Mesenchymal stem cell (in vitro differentiated cells and primary cell): ENCODE measurements around the gene SMIM8.

Experiments used
- DNase-seq: peaks from one replicate; pipeline ENCODE4 v3.0.0-alpha.2; 2013
- H2AFZ ChIP-seq: one replicate; pipeline ENCODE4 v1.6.1; 2013; ENCODE audit warnings: low read depth, mild to moderate bottlenecking, control low read depth, inconsistent platforms, low read length, moderate library complexity
- H2AK5ac ChIP-seq: 2 replicates; pipeline ENCODE4 v1.6.1; 2013; ENCODE audit warnings: low read length, moderate library complexity, mild to moderate bottlenecking, inconsistent platforms; ENCODE audit not compliant: severe bottlenecking
- H2BK120ac ChIP-seq: one replicate; pipeline ENCODE4 v1.6.1; 2013; ENCODE audit warnings: low read depth, mild to moderate bottlenecking, inconsistent platforms, low read length, moderate library complexity
- H2BK12ac ChIP-seq, 2 experiments: one replicate each; pipeline ENCODE4 v1.6.1; 2013; ENCODE audit warnings: inconsistent platforms in 2 of 2, low read length in 2 of 2, mild to moderate bottlenecking in 2 of 2, moderate library complexity in 2 of 2, control low read depth in 1 of 2
- H2BK15ac ChIP-seq: one replicate; pipeline ENCODE4 v1.6.1; 2013; ENCODE audit warnings: mild to moderate bottlenecking, low read depth, inconsistent platforms; ENCODE audit not compliant: poor library complexity, severe bottlenecking
- H2BK5ac ChIP-seq: 2 replicates; pipeline ENCODE4 v1.6.1; 2013; ENCODE audit warnings: low read depth, mild to moderate bottlenecking, low read length, control low read depth, inconsistent platforms; ENCODE audit not compliant: poor library complexity, severe bottlenecking
- H3K14ac ChIP-seq, 2 experiments: one replicate each; pipeline ENCODE4 v1.6.1; 2013; ENCODE audit warnings: inconsistent platforms in 2 of 2, low read length in 2 of 2, control low read depth in 1 of 2, mild to moderate bottlenecking in 1 of 2, moderate library complexity in 1 of 2
- H3K18ac ChIP-seq, 2 experiments: one replicate each; pipeline ENCODE4 v1.6.1; 2013; ENCODE audit warnings: inconsistent platforms in 2 of 2, low read length in 2 of 2, control low read depth in 1 of 2, low read depth in 1 of 2, mild to moderate bottlenecking in 1 of 2
- H3K23ac ChIP-seq, 2 experiments: one replicate each; pipeline ENCODE4 v1.6.1; 2013; ENCODE audit warnings: inconsistent platforms in 2 of 2, low read length in 2 of 2, mild to moderate bottlenecking in 2 of 2, moderate library complexity in 2 of 2, control low read depth in 1 of 2
- H3K27ac ChIP-seq: 2 replicates; pipeline ENCODE4 v1.5.1; 2013; ENCODE audit warnings: mild to moderate bottlenecking, moderate library complexity, low read length, control low read depth, inconsistent platforms; ENCODE audit not compliant: poor library complexity, severe bottlenecking
- H3K27me3 ChIP-seq, 2 experiments: 2 replicates each; pipeline versions ENCODE4 v1.6.1 to v1.7.0; 2013; ENCODE audit warnings: low read length in 2 of 2, mild to moderate bottlenecking in 2 of 2, moderate library complexity in 2 of 2, control low read depth in 1 of 2, inconsistent platforms in 1 of 2; ENCODE audit not compliant: control insufficient read depth in 1 of 2, insufficient read depth in 1 of 2
- H3K36me3 ChIP-seq, 2 experiments: 2 replicates each; pipeline versions ENCODE4 v1.6.1 to v1.7.0; 2013; ENCODE audit warnings: low read length in 2 of 2, control low read depth in 1 of 2, inconsistent platforms in 1 of 2, low read depth in 1 of 2, mild to moderate bottlenecking in 1 of 2; ENCODE audit not compliant: insufficient read depth in 2 of 2, control insufficient read depth in 1 of 2
- H3K4ac ChIP-seq, 2 experiments: one replicate each; pipeline ENCODE4 v1.6.1; 2013; ENCODE audit warnings: inconsistent platforms in 2 of 2, low read length in 2 of 2, mild to moderate bottlenecking in 2 of 2, moderate library complexity in 2 of 2, control low read depth in 1 of 2, low read depth in 1 of 2
- H3K4me1 ChIP-seq: 2 replicates; pipeline ENCODE4 v1.6.1; 2013; ENCODE audit warnings: low read depth, low read length, control low read depth; ENCODE audit not compliant: control insufficient read depth, insufficient read depth
- H3K4me2 ChIP-seq: 2 replicates; pipeline ENCODE4 v1.6.1; 2013; ENCODE audit warnings: low read length, mild to moderate bottlenecking, inconsistent platforms; ENCODE audit not compliant: poor library complexity, severe bottlenecking
- H3K4me3 ChIP-seq, 2 experiments: 2 replicates each; pipeline versions ENCODE4 v1.5.1 to v1.7.0; 2013; ENCODE audit warnings: low read length in 2 of 2, mild to moderate bottlenecking in 2 of 2, control low read depth in 1 of 2, low read depth in 1 of 2; ENCODE audit not compliant: insufficient read depth in 1 of 2
- H3K79me1 ChIP-seq: replicated peaks from 2 replicates; pipeline ENCODE4 v1.6.1; 2013; ENCODE audit warnings: mild to moderate bottlenecking, control low read depth, low read length, inconsistent platforms; ENCODE audit not compliant: poor library complexity, severe bottlenecking
- H3K9ac ChIP-seq: 2 replicates; pipeline ENCODE4 v1.7.0; 2013; ENCODE audit warnings: mild to moderate bottlenecking, low read length, moderate library complexity
- H3K9me3 ChIP-seq: 2 replicates; pipeline ENCODE4 v1.7.0; 2013; ENCODE audit warnings: mild to moderate bottlenecking, low read length; ENCODE audit not compliant: control insufficient read depth
- H4K8ac ChIP-seq: one replicate; pipeline ENCODE4 v1.6.1; 2013; ENCODE audit warnings: inconsistent platforms, mild to moderate bottlenecking, low read length, moderate library complexity
- H4K91ac ChIP-seq: one replicate; pipeline ENCODE4 v1.6.1; 2013; ENCODE audit warnings: mild to moderate bottlenecking, low read length, inconsistent platforms
- WGBS: methylation state at CpG from one replicate; pipeline ENCODE4 v1.1.7; 2013; ENCODE audit warnings: mixed read lengths; 5-methylcytosine and 5-hydroxymethylcytosine counted together

Gene SMIM8

DNA sequence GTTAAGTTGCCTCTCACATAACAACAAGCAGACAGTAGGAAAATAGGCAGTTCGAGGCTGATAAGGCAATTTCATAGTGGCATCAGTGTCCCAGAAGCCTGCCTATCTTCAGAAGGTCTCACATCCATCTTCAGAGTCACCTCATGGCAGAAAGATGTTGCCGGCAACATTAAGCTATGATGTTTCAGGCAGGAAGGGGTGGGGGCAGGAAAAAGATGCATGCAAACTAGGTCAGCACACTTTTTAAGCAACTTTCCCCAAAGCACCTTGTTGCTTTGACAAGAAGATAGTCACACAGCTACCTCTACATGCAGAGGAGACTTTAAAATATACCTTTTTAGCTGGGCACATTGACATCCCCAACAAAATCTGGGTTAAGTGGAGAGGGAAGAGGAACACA lies 43.2 kb upstream of the SMIM8 start:
- Histone ChIP-seq H3K23ac (no peak overlapping the region), H2BK120ac (no peak overlapping the region)
- 77% methylated on average over 2 of the region's 2 CpGs for WGBS

GRCh38 chr6:87281426-87281825 lies 41.0 kb upstream of the SMIM8 start:
- no peak overlapping the region for H3K23ac ChIP-seq
- H2BK5ac ChIP-seq, result no peak overlapping the region
- H2AFZ ChIP-seq, result no peak overlapping the region
- H3K4me2 ChIP-seq, result no peak overlapping the region
- no peak overlapping the region for H2AK5ac ChIP-seq
- no peak overlapping the region for H3K4me3 ChIP-seq
- H3K4ac ChIP-seq, result no peak overlapping the region
- no peaks in the 10 kb centered on the region for H3K9me3 ChIP-seq
- H3K27ac ChIP-seq, result no peak overlapping the region
- no peaks in the 10 kb centered on the region for H3K27me3 ChIP-seq
- no peak overlapping the region for H3K18ac ChIP-seq
- no peak overlapping the region for H4K8ac ChIP-seq
- DNase-seq, result peak; percentile 21
- WGBS, result 68% methylated on average over 1 of the region's 1 CpG
- no peaks in the 10 kb centered on the region for H3K36me3 ChIP-seq
- H4K91ac ChIP-seq, result no peak overlapping the region
- no peak overlapping the region for H3K14ac ChIP-seq
- no peak overlapping the region for H2BK120ac ChIP-seq
- no peaks in the 10 kb centered on the region for H3K79me1 ChIP-seq
- no peak overlapping the region for H3K9ac ChIP-seq
- no peaks in the 10 kb centered on the region for H3K4me1 ChIP-seq
- no peak overlapping the region for H2BK12ac ChIP-seq
- no peak overlapping the region for H2BK15ac ChIP-seq

More for the DNA sequence above, 43.2 kb upstream of the SMIM8 start:
- no peak for DNase-seq
- Histone ChIP-seq H3K27ac (no peak overlapping the region), H3K79me1 (no peaks in the 10 kb centered on the region), H2BK15ac (no peak overlapping the region), H3K4me1 (no peaks in the 10 kb centered on the region), H2AK5ac (no peak overlapping the region), H2BK5ac (no peak overlapping the region), H3K9ac (no peak overlapping the region), H3K18ac (no peak overlapping the region), H3K9me3 (no peaks in the 10 kb centered on the region), H3K4ac (no peak overlapping the region), H3K36me3 (no peaks in the 10 kb centered on the region), H3K4me3 (no peak overlapping the region), H3K4me2 (no peak overlapping the region), H2BK12ac (no peak overlapping the region), H3K27me3 (no peaks in the 10 kb centered on the region), H4K8ac (no peak overlapping the region), H3K14ac (no peak overlapping the region), H4K91ac (no peak overlapping the region), H2AFZ (no peak overlapping the region)

DNA sequence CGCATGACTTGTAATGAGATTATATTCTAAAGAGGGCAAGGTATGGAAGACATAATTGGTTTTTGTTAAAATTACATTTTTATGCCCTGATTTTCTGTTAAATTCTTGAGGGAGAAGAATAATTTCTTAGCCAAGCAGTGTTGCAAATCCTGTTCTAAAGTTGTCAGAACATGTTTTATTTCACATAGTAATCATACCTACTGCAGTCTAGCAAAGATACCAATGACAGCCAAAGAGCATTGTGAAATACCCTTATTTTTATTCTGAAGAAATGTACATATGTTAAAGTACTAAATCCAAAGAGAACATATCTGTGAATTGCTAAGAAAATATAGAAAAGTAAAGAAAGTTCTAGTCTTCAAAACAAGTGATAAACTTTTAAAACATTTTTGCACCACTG lies 39.6 kb upstream of the SMIM8 start:
- H2BK120ac ChIP-seq, result no peak overlapping the region
- 96% methylated on average over 1 of the region's 1 CpG for WGBS
- H3K4ac ChIP-seq, result no peak overlapping the region
- no peak overlapping the region for H4K91ac ChIP-seq
- H3K27me3 ChIP-seq, result no peaks in the 10 kb centered on the region
- H3K9ac ChIP-seq, result no peak overlapping the region
- no peak for DNase-seq
- no peak overlapping the region for H2AK5ac ChIP-seq
- H2BK12ac ChIP-seq, result no peak overlapping the region
- H2AFZ ChIP-seq, result no peak overlapping the region
- no peaks in the 10 kb centered on the region for H3K79me1 ChIP-seq
- no peak overlapping the region for H3K18ac ChIP-seq
- no peak overlapping the region for H3K27ac ChIP-seq
- no peaks in the 10 kb centered on the region for H3K36me3 ChIP-seq
- H4K8ac ChIP-seq, result no peak overlapping the region
- H2BK5ac ChIP-seq, result no peak overlapping the region
- no peaks in the 10 kb centered on the region for H3K4me1 ChIP-seq
- no peak overlapping the region for H3K14ac ChIP-seq
- no peak overlapping the region for H3K4me2 ChIP-seq
- no peak overlapping the region for H3K4me3 ChIP-seq
- H3K23ac ChIP-seq, result no peak overlapping the region
- no peak overlapping the region for H2BK15ac ChIP-seq
- no peaks in the 10 kb centered on the region for H3K9me3 ChIP-seq

DNA sequence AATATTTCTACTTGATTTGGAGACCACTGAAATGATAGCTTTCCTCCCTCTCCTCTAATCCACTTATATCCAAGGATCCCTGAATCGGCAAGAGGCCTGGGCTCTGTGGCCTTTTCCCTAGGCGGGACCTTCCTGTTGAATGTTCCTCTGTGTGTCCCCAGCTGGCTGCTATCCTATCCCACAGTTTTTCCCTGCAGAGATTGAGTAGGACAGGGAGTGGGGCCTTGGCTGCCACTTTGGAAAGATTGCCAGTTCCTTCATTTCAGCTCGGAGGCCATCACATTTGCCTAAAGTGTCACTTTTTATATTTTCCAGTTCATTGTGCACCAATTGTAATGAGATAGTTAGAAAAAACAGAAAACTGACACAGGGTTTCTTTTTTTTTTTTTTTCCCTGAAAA lies 38.9 kb upstream of the SMIM8 start:
- Histone ChIP-seq H3K4me2 (no peak overlapping the region), H2BK120ac (no peak overlapping the region), H3K27me3 (peaks cover 0 to under 1% of the 10 kb centered on the region in 2 experiments), H3K4me1 (no peaks in the 10 kb centered on the region), H3K23ac (no peak overlapping the region), H3K36me3 (no peaks in the 10 kb centered on the region), H3K9me3 (no peaks in the 10 kb centered on the region), H3K79me1 (no peaks in the 10 kb centered on the region), H3K4ac (no peak overlapping the region), H2BK12ac (no peak overlapping the region), H4K8ac (no peak overlapping the region), H3K4me3 (no peak overlapping the region), H4K91ac (no peak overlapping the region), H3K27ac (no peak overlapping the region), H3K9ac (no peak overlapping the region), H3K18ac (no peak overlapping the region), H3K14ac (no peak overlapping the region), H2BK15ac (no peak overlapping the region), H2AK5ac (no peak overlapping the region), H2AFZ (no peak overlapping the region), H2BK5ac (no peak overlapping the region)
- 89% methylated on average over 2 of the region's 3 CpGs for WGBS
- DNase-seq, result no peak
